ENCODE results near the gene KCNH1.

- no peak for TF ChIP-seq MXD4 (CRISPR knock-in tag; IDR thresholded peaks at IDR 0.05; ENCODE audit: borderline replicate concordance)
- no peak for TF ChIP-seq RELA (CRISPR knock-in tag; IDR thresholded peaks at IDR 0.05; ENCODE audit: borderline replicate concordance)
- no peak for TF ChIP-seq SP1 (CRISPR knock-in tag; conservative IDR thresholded peaks at IDR 0.05)
- TF ChIP-seq MAX (CRISPR knock-in tag; IDR thresholded peaks at IDR 0.05), result no peak
- TF ChIP-seq CTCF (IDR thresholded peaks at IDR 0.05), result no peak
- no peak for TF ChIP-seq GABPB1 (CRISPR knock-in tag; IDR thresholded peaks at IDR 0.05)
- TF ChIP-seq NR1H2 (CRISPR knock-in tag; IDR thresholded peaks at IDR 0.05), result no peak
- no peak for TF ChIP-seq IRF2 (CRISPR knock-in tag; IDR thresholded peaks at IDR 0.05; ENCODE audit: borderline replicate concordance, low read depth)
- no peak for TF ChIP-seq E2F1 (CRISPR knock-in tag; IDR thresholded peaks at IDR 0.05)
Measured at GRCh38 chr1:210771131-210771530, 362.8 kb downstream of the KCNH1 start.
